OCI-LY1 (cell line): ENCODE data around the gene YIPF3.
A peak's percentile ranks its signal among the peaks of the same experiment; 100 is the strongest.
"Not testable (repeated sequence)": the region's sequence is repeated elsewhere in the genome, so short reads cannot be mapped to it uniquely, and the experiment has no call there.

ENCODE experiments used
- H2AFZ ChIP-seq: fragments of 200-600 bp; sonication (generic), shearing (Covaris generic); 2 replicates; pipeline ENCODE4 v1.6.0; 2014; ENCODE audit warnings: antibody characterized with exemption, mild to moderate bottlenecking, low read length
- H3F3A ChIP-seq: fragments of 200-600 bp; sonication (generic), shearing (Covaris generic); 2 replicates; pipeline ENCODE4 v1.6.0; 2014; ENCODE audit warnings: mild to moderate bottlenecking, antibody characterized with exemption, low read length, moderate library complexity; ENCODE audit not compliant: insufficient read depth
- H3K27ac ChIP-seq: fragments of 200-600 bp; sonication (generic); 2 replicates; pipeline ENCODE4 v1.5.1; 2014; ENCODE audit warnings: low read length, mixed run types, mild to moderate bottlenecking, low read depth; ENCODE audit not compliant: poor library complexity, severe bottlenecking
- H3K27me3 ChIP-seq: fragments of 200-600 bp; sonication (generic); 2 replicates; pipeline ENCODE4 v1.6.0; 2014; ENCODE audit warnings: antibody characterized with exemption, mild to moderate bottlenecking, low read length, moderate library complexity; ENCODE audit not compliant: insufficient read depth
- H3K36me3 ChIP-seq: fragments of 200-600 bp; sonication (generic); 2 replicates; pipeline ENCODE4 v1.6.1; 2014; ENCODE audit warnings: mild to moderate bottlenecking, antibody characterized with exemption, low read length, moderate library complexity, mixed read lengths; ENCODE audit not compliant: insufficient read depth
- H3K4me1 ChIP-seq: fragments of 200-600 bp; sonication (generic); 2 replicates; pipeline ENCODE4 v1.5.1; 2014; ENCODE audit warnings: mild to moderate bottlenecking, low read length, moderate library complexity; ENCODE audit not compliant: insufficient read depth, severe bottlenecking
- H3K4me2 ChIP-seq: fragments of 200-600 bp; sonication (generic), shearing (Covaris generic); 2 replicates; pipeline ENCODE4 v1.6.1; 2014; ENCODE audit warnings: low read length
- H3K4me3 ChIP-seq: fragments of 200-600 bp; sonication (generic); 2 replicates; pipeline ENCODE4 v1.5.1; 2014; ENCODE audit warnings: low read length, low read depth, mild to moderate bottlenecking, mixed read lengths; ENCODE audit not compliant: poor library complexity, severe bottlenecking
- H3K79me2 ChIP-seq: fragments of 200-600 bp; shearing (Covaris generic); 2 replicates; pipeline ENCODE4 v1.6.1; 2016; ENCODE audit warnings: mixed run types, low read length, mixed read lengths; ENCODE audit not compliant: insufficient read depth
- H3K9ac ChIP-seq: fragments of 200-600 bp; sonication (generic), shearing (Covaris generic); 2 replicates; pipeline ENCODE4 v1.6.1; 2014; ENCODE audit warnings: mild to moderate bottlenecking, low read length, mixed read lengths
- H3K9me2 ChIP-seq: fragments of 200-600 bp; sonication (generic), shearing (Covaris generic); 2 replicates; pipeline ENCODE4 v1.6.1; 2014; ENCODE audit warnings: low read depth, mild to moderate bottlenecking, low read length, mixed read lengths
- H3K9me3 ChIP-seq: fragments of 200-600 bp; shearing (Covaris generic); 2 replicates; pipeline ENCODE4 v1.6.1; 2014; ENCODE audit warnings: low read length, mixed read lengths
- H4K20me1 ChIP-seq: fragments of 200-600 bp; sonication (generic), shearing (Covaris generic); 2 replicates; pipeline ENCODE4 v1.6.0; 2016; ENCODE audit warnings: mild to moderate bottlenecking, low read length; ENCODE audit not compliant: insufficient read depth
- CTCF ChIP-seq: fragments of 200-600 bp; sonication (generic), shearing (Covaris generic); IDR thresholded peaks from 2 replicates; pipeline ENCODE4 v1.5.1; 2017; ENCODE audit warnings: mild to moderate bottlenecking, antibody characterized with exemption, low read length, moderate library complexity, mixed read lengths
- EZH2 ChIP-seq: fragments of 200-600 bp; sonication (generic), shearing (Covaris generic); IDR thresholded peaks from 2 replicates; pipeline ENCODE4 v1.8.0; 2017; ENCODE audit warnings: borderline replicate concordance, mixed run types, mild to moderate bottlenecking, antibody characterized with exemption, low read length, moderate library complexity, mixed read lengths

Gene YIPF3

GRCh38 chr6:43516697-43517504, at the start of gene YIPF3, which contains the start of gene POLR1C:
Gene YIPF3 (minus strand): TSS chr6:43516926. CDS start chr6:43516807, 119 bp downstream.
Gene POLR1C (plus strand): TSS chr6:43517089. CDS start chr6:43517110, 21 bp downstream.
- H3K27ac ChIP-seq, result peak within 1 kb of the TSS; percentile 46
- H3K4me1 ChIP-seq, result peaks cover 26% of the 10 kb centered on the region
- H2AFZ ChIP-seq, result no peak within 1 kb of the TSS
- peaks cover 30% of the 10 kb centered on the region for H3K79me2 ChIP-seq
- no peaks in the 10 kb centered on the region for H3K9me3 ChIP-seq
- no peaks in the 10 kb centered on the region for H3K27me3 ChIP-seq
- H3K4me2 ChIP-seq, result peak within 1 kb of the TSS; percentile 95
- peak within 1 kb of the TSS; percentile 96 for H3K4me3 ChIP-seq
- H3K9ac ChIP-seq, result peak within 1 kb of the TSS; percentile 98
- peaks cover 66% of the 10 kb centered on the region for H3K36me3 ChIP-seq
- H3F3A ChIP-seq, result no peaks in the 10 kb centered on the region
- TF ChIP-seq CTCF, result no peak
- no peak for TF ChIP-seq EZH2
- H4K20me1 ChIP-seq, result no peaks in the 10 kb centered on the region
- H3K9me2 ChIP-seq, result no peaks in the 10 kb centered on the region

- H3F3A ChIP-seq, result no peaks in the 10 kb centered on the region
- peaks cover 95% of the 10 kb centered on the region for H3K36me3 ChIP-seq
- no peaks in the 10 kb centered on the region for H3K9me2 ChIP-seq
- H3K9me3 ChIP-seq, result no peaks in the 10 kb centered on the region
- H3K4me2 ChIP-seq, result no peak overlapping the region
- H3K4me3 ChIP-seq, result no peak overlapping the region
- no peak overlapping the region for H2AFZ ChIP-seq
- H3K27ac ChIP-seq, result no peak overlapping the region
- no peaks in the 10 kb centered on the region for H4K20me1 ChIP-seq
- H3K9ac ChIP-seq, result no peak overlapping the region
- no peaks in the 10 kb centered on the region for H3K4me1 ChIP-seq
- TF ChIP-seq EZH2 (no peak), CTCF (no peak)
- no peaks in the 10 kb centered on the region for H3K79me2 ChIP-seq
- no peaks in the 10 kb centered on the region for H3K27me3 ChIP-seq
Observed at GRCh38 chr6:43559328-43559727, 42.6 kb upstream of the YIPF3 start.

GRCh38 chr6:43557620-43558019, 40.9 kb upstream of the YIPF3 start:
- H3K79me2 ChIP-seq, H3K9me3 ChIP-seq, H4K20me1 ChIP-seq, H3K27ac ChIP-seq, H3K9me2 ChIP-seq, H3F3A ChIP-seq, H3K27me3 ChIP-seq, H2AFZ ChIP-seq, H3K4me2 ChIP-seq, H3K4me3 ChIP-seq, H3K4me1 ChIP-seq, H3K9ac ChIP-seq: not testable (repeated sequence)
- H3K36me3 ChIP-seq, result peaks cover 93% of the 10 kb centered on the region

DNA sequence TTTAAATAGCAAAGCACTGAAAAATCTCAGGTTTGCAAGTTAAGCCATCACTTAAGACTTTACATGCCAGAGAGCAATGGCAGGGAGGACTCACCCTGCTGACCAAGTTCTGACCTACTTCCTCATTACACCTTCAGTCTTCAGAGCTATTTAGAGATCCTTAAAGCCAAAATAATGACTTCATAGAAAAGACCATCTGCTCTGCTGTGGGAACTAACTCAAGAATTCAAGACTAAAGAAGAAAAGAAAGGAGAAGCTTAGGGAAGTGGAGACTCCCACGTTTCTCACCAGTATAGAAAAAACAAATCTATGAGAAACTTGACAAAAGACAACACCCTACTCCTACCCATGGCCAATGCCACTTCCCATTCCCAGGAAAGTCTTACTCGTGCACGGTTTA, 30.5 kb upstream of the YIPF3 start:
- Histone ChIP-seq H3F3A (no peaks in the 10 kb centered on the region), H3K9ac (no peak overlapping the region), H3K27ac (no peak overlapping the region), H3K79me2 (no peaks in the 10 kb centered on the region), H2AFZ (no peak overlapping the region), H4K20me1 (no peaks in the 10 kb centered on the region), H3K4me1 (no peaks in the 10 kb centered on the region), H3K27me3 (no peaks in the 10 kb centered on the region), H3K4me2 (no peak overlapping the region), H3K4me3 (no peak overlapping the region), H3K36me3 (peaks cover 94% of the 10 kb centered on the region), H3K9me3 (no peaks in the 10 kb centered on the region), H3K9me2 (no peaks in the 10 kb centered on the region)
- TF ChIP-seq CTCF (no peak), EZH2 (no peak)
